NOMO-1 treated with dmso at 0.1 percent for 144 hours (cell line): ENCODE measurements around the gene FCHSD2.

ENCODE experiments used
- DNase-seq: peaks from one replicate; lab custom pipeline; 2025; ENCODE audit not compliant: unreplicated experiment; lab: John Stamatoyannopoulos, UW

The FCHSD2 gene

GRCh38 chr11:73172992-73173656 lies 31.0 kb upstream of the FCHSD2 start:
- no peak for DNase-seq

- no peak for DNase-seq
These were observed 29.5 kb upstream of the FCHSD2 start for GRCh38 chr11:73171436-73172161.

- no peak for DNase-seq
These were observed 28.0 kb upstream of the FCHSD2 start for GRCh38 chr11:73170140-73170539.

- DNase-seq: no peak
These were observed 26.9 kb upstream of the FCHSD2 start for GRCh38 chr11:73168925-73169579.

GRCh38 chr11:73167363-73167954 lies 25.3 kb upstream of the FCHSD2 start:
- DNase-seq: no peak

- no peak for DNase-seq
These were observed 22.9 kb upstream of the FCHSD2 start for GRCh38 chr11:73164803-73165540.

- DNase-seq: no peak
These were observed 21.6 kb upstream of the FCHSD2 start for GRCh38 chr11:73163638-73164174.

GRCh38 chr11:73162196-73162740 lies 20.1 kb upstream of the FCHSD2 start:
- DNase-seq: no peak

- DNase-seq: no peak
These were observed 18.1 kb upstream of the FCHSD2 start for GRCh38 chr11:73160005-73160760.

- DNase-seq: no peak
These were observed 17.2 kb upstream of the FCHSD2 start for GRCh38 chr11:73159297-73159696.

GRCh38 chr11:73158356-73159051 lies 16.4 kb upstream of the FCHSD2 start:
- no peak for DNase-seq

GRCh38 chr11:73157101-73158010 lies 15.2 kb upstream of the FCHSD2 start:
- DNase-seq: peak; percentile 23

- DNase-seq: no peak
These were observed 14.6 kb upstream of the FCHSD2 start for GRCh38 chr11:73156686-73157085.

- no peak for DNase-seq
These were observed 14.0 kb upstream of the FCHSD2 start for GRCh38 chr11:73156114-73156513.

- DNase-seq: no peak
These were observed 13.0 kb upstream of the FCHSD2 start for GRCh38 chr11:73155102-73155501.

- peak; percentile 91 for DNase-seq
These were observed 12.1 kb upstream of the FCHSD2 start for GRCh38 chr11:73154178-73154577.

- peak; percentile 25 for DNase-seq
These were observed 10.9 kb upstream of the FCHSD2 start for GRCh38 chr11:73152861-73153483.
